NCI-H460 (cell line): ENCODE data around the gene ZNF423. TPM values are rescaled to one million over a fixed set of nuclear protein-coding genes. Genes with fewer than 3 reads are reported as not detected.

ENCODE experiments used
- DNase-seq: peaks from one replicate; pipeline ENCODE4 v3.0.0-alpha.2; 2016; ENCODE audit warnings: low read depth; ENCODE audit errors: extremely low read depth
- total RNA-seq: library from RNA; depleted of rRNA; stranded (reverse); fragments of >200 nt; shearing (Covaris generic); gene quantifications from 2 replicates; pipeline ENCODE4 v1.2.3, GENCODE V29; 2014

Gene ZNF423
- total RNA-seq, 1 experiment from 2014 or later = not detected

DNA sequence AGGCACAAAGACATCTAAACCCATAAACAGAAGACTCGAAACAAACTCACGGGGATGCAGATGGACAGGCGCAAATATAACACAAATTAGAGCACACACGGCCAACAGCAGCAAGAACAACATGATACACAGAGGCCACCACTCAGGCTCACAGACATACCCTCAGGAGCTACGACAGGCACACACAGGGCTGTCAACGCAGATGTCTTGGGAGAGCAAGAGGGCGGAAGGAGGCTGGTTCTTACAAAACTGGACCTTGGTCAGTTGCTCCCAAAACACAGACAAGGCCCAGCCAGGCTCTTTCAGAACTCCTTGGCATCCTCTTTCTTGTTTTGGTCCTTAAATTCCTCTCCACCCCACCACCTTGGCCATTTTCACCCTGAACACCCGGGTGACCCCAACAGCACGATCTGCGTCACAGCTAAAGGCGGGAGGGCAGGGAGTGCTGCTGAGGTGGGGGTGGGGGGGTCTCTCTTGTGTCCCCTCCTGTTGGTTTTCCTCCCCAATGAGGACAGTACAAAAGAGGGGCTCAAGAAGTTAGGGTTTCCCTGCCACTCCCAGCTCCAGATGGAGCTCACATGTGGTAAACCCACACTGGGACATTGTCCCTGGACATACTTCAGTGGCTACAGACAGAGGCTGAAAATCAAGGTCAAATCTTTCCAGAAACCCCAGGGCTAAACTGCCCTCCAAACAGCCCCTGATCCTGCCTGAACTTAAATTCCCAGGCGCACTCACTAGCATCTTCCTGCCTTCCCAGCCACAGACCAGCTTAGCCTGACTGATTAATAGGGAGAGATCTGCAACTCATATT lies 261.0 kb downstream of the ZNF423 start:
- no peak for DNase-seq

DNA sequence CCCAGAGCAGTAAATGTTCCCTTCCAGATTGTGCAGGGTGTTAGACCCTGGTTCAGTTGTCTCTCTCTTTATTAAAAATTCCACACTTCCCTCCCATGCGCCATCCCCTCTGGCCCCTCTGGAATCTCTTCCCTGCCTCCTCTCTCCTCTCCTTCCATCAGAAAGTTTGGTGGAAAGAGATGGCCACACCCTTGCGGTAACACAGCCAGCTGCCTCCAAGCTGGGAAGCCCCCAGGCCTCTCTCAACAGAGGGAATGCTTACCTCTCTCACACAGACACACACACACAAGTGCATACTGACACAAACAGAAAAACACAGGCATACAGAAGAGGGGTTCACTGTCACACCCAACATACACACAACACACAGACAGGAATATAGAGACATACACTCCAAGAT lies 261.8 kb downstream of the ZNF423 start:
- DNase-seq = no peak

DNA sequence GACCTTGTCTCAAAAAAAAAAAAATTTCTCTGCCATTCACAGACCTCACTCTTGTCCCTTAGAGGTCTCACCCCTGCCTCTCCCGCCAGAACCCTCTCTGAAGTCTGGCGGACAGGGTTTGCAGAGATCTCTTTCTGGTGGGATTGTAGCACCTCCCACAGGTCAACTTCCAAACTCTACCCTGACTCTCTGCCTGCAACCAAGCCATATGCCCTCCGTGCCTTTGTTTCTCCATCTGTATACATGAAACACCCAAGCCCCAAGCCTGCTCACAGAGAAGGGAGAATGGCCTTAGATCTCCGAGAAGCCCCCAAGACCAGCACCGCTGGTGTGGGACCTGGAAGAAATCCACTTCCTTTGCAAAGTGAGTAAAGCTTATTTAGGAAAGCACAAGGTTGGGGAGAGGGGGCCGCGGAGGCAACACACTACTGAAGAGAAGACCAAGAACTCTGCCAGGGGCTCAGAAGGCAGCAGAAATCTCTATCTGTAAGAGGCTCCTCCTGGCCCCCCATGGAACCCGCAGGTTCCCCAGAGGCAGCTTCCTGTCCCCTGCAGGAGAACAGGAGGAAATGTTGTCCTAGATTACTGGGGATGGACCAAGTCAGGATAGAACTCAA lies 262.4 kb downstream of the ZNF423 start:
- DNase-seq = no peak

GRCh38 chr16:49592546-49593423 lies 263.1 kb downstream of the ZNF423 start:
- DNase-seq = peak; percentile 9

DNA sequence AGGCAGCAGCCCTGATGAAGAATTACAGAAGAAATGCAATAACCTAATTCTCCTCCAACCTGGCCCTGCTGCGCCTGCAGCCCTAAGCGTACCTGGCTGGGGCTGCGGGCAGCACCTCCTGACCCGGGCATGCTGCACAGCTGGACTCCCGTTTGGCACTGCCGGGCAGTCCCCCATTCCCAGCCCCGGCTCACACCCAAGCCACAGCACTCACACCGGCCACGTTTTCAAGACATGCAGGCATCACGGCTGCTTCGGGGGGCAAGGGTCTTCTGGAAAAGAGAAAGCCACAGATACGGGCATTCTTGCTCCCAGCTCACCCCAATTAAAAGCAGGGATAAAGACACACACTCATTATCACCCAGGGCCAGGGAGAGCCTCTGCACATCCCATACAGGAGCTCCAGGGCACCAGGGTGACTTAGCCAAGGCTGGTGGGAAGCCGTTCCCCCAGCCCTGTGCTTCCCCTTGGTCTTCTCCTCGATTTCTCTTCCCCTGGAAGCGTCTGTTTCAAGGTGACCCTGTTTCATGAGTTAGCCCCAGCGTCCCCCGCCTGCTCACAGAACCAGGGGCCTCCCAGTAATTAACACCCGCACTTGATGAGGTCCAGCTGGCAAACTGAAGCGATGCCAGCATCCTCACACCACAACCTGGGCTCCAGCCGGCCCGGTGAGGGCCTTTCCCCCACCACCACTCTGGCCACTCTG lies 265.6 kb downstream of the ZNF423 start:
- DNase-seq = no peak

GRCh38 chr16:49589544-49590031 lies 266.3 kb downstream of the ZNF423 start:
- DNase-seq = no peak

DNA sequence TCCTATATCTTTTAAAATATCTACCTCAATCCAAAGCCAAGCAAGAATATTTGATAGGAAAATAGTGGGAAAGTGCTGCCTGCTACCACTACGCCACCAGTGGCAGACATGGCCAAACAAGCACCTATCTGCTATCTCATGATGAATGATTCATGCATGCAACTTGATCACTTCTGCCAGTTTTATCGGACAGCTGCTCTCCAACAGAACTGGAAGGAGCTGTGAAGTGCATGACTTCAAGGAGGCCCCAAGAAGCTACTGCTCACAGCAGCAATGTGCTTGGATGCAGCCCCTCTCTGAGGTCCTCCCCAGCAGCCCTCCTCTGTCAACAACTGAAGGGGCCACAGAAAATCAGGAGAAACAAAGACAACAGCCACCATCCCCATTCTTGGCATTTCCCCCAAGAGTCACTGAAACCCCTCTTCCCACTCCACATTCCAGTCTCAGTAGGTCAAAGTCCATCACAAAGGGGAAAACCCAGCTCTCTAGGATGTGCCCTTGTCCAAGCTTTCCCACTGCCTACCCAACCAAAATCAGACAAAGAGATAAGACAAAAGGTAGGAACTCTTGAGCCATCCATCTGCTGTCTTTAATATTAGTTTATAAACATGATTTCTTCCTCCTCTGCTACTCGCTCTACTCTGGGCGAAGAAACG lies 267.1 kb downstream of the ZNF423 start:
- no peak for DNase-seq

DNA sequence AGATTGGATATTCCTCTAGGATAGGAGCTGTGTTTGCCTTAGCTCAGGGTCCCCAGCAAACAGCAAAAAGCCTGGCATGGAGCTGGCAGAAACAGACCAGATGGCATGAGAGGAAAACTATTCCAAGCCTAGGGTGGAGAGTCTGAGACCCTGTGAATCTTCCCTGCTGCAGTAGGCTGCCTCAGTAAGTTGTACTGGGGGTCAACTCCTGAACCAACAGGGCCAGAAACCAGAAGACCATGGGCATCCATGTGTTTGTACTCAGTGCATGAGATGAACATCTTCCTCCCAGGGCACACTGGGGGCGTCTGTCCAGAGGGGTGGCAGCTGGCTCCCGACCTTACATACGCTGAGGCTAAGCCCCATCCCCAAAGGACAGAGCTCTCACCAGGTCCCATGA lies 267.9 kb downstream of the ZNF423 start:
- DNase-seq = no peak

- no peak for DNase-seq
These were observed 268.4 kb downstream of the ZNF423 start for GRCh38 chr16:49587511-49587910.

DNA sequence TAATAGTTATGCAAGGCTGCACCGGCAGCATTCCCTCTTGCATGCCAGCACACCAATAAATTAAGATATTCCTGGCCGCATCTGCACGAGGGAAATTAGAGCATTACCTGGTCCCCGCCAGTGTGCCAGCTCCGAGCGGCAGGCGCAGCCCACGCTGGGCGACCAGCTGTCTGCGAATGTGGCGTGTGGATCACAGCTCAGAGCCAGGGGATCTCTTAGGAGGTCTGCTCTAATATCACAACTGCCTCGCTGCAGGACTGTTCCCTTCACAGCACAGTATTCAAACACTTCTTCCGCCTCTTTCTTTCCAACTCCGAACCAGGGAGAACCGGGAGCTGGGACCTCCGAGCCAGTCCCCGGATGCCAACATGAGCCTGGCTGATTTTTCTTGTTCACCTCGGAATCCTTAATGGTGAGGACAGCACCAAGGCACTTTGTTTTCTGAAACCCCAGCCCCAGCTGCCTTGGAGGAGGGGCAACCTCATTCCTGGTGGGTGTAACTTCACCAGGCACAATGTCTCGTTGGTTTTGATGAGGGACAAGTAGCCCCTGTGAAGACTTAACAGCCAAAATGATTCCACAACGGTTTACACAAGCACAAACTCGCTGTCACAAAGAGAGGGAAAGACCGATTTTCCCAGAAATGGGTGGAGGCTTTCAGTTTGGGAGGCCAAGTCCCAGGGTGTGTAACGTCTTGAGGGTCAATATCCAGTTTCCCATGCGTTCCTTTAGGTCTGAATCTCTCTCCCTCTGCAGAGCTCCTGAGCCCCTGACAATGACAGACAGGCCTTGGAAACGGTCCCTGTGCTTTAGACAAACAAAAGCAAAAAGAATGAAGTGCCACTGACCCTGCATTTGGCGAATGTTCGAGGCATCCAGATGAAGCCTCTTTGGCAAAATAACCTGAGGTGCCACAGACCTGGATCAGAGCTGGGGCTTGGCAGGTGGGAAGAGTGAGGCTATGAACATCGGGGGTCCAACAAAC lies 269.2 kb downstream of the ZNF423 start:
- no peak for DNase-seq

DNA sequence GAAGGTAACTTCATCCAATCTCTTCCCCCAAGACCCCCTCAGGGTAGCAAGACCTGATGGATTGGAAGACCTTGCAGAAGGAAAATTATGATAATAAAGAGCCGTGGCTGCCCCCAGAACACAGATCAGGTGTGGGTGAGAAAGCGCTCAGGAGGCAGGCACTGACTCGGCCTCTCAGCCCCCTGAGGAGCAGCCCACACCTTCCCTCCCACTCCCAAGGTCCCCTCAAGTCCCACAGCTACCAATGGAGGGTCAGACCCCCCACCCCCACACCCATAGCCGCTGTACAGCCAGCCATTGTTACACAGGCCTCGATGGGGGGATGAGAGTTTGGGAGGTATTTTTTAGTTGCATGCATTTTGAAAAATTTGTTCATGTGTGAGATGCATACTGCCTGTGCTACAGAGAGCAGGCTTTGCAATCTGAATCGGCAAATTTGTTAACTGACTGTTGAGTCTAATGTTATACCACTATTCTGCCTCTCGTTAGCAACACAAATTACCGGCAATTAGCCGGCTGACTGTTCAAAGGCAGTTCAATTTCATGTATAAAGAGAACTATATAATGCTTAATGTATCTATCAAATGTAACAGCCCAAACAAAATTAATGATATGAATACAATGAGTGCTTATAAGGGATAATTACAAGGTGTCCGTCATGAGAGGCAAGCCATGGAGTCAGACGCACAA lies 270.6 kb downstream of the ZNF423 start:
- DNase-seq = no peak

DNA sequence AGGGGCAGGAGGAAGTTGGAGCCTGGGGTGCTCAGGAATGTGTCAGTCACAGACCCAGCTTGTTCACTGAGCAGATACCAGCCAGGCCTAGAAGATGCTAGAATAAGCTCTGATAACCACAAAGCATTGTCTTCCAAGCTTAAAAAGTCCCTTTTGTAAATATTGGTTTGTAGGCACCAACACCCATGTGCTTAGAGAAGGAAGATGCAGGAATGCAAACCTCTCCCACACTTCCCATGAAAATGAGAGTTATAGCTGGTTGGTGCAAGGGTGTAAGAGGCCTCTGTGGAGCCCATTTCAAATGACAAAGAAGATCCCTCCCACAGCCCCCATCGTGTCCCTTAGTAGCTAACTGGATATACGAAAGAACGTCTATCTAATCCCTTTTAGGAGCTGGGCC lies 272.0 kb downstream of the ZNF423 start:
- no peak for DNase-seq

DNA sequence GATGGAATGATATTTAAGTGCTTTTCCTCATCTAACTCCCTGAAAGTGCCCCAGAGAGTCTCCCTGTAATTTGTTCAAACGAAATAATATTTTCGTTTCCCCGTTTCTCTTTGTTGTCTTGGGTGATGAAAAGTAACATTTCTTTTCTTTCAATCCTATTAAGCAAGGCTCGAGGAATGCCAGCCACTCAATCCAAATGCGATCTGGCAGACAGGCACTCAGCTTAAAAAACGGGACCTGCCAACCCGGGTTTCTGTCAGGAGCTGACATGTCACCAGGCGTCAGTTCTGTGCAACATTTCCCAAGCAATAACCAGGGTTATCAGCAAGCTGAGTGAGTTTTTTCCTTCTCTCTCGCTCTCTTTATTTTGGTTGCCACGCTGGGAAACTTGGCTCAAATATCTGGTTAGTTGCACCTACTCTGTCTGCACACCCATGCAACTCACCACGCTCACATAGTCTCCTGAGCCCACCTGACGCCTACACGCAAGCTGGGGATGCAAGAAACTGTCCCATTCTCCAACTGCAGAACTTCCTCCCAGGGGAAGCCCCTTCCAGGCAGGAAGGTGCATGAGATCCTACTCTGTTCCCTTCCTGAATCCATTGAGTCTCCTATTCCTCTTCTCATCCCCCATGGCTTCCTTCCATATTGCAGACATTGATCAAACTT lies 274.1 kb downstream of the ZNF423 start:
- DNase-seq = no peak

GRCh38 chr16:49580751-49581303 lies 275.1 kb downstream of the ZNF423 start:
- DNase-seq = no peak

- DNase-seq = no peak
These were observed 277.4 kb downstream of the ZNF423 start for GRCh38 chr16:49578435-49579024.

DNA sequence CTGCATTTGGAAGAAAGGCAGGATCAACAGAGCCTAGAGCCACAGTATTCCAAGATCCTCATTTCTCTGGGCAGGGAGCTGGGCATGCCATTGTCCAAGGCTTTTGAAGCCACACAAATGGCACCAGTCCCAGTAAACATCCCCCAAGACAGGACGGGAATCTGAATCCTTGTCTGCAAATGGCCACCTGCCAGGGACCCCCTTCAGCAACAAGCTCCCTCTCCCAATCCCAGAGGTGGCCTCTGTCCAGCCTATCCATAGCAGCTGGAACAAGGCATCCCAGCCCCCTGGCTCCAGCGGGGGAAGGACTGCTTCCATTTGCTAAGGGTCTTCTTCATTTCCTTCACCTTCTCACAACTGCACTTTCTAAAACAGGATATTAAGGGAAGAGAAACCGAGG lies 277.9 kb downstream of the ZNF423 start:
- DNase-seq = no peak

DNA sequence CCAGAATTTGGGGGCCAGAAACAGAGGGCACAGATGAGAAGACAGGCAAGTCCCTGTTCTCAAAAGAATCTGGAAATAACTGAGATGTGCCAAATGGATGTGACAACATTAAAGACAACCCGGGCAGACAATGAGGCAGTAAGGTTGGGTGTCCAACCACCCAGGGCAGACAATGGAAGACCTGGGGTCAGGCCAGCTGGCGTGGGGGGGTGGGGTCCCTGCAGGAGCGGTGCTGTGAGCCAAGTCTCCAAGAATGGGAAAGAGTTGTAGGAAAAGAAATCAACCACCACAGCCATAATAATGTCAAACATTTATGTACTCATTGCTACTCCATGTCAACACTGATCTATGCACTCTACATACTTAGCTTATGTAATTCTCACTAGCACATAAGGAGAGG lies 279.0 kb downstream of the ZNF423 start:
- DNase-seq = no peak
